IMR-90 (cell line): Measurements from ENCODE around the gene SLC25A26. TPM values are rescaled to one million over a fixed set of nuclear protein-coding genes. Genes with fewer than 3 reads are reported as not detected.

ENCODE experiments used
- ATAC-seq: fragments of 200-7000 bp; cut with Tn5 transposase; 2 replicates; pipeline ENCODE4 v1.9.1; 2020; ENCODE audit warnings: low read depth, mild to moderate bottlenecking, moderate library complexity
- BruUV-seq: library from RNA; stranded (reverse); fragments of 400-500 nt; replicated peaks from 2 replicates; lab custom pipeline; 2021; lab: Mats Ljungman, UMichigan
- CTCF ChIA-PET: fragments of 300-600 bp; formaldehyde crosslinking; extraction: SDS; loops from one replicate; lab custom pipeline; 2021; ENCODE audit warnings: antibody characterized with exemption; lab: Yijun Ruan, JAX
- POLR2A ChIA-PET: fragments of 300-600 bp; sonication (Branson Sonifier 250); formaldehyde crosslinking; loops from one replicate; lab custom pipeline; 2022; ENCODE audit warnings: antibody characterized with exemption; ENCODE audit not compliant: unreplicated experiment; lab: Charles Lee
- DNase-seq: peaks from one replicate; pipeline ENCODE4 v3.0.0; 2013
- H2AFZ ChIP-seq: replicated peaks from 2 replicates; pipeline ENCODE3; 2013; ENCODE audit warnings: low read length, mild to moderate bottlenecking; ENCODE audit not compliant: poor library complexity
- H2AK5ac ChIP-seq: 2 replicates; pipeline ENCODE4 v1.6.1; 2013; ENCODE audit warnings: low read depth, low read length, inconsistent platforms
- H2AK9ac ChIP-seq: replicated peaks from 2 replicates; pipeline ENCODE3; 2013; ENCODE audit warnings: mild to moderate bottlenecking, low read depth, low read length, moderate library complexity; ENCODE audit not compliant: poor library complexity
- H2BK120ac ChIP-seq: 2 replicates; pipeline ENCODE4 v1.6.1; 2013; ENCODE audit warnings: low read depth, low read length, inconsistent platforms
- H2BK15ac ChIP-seq: 3 replicates; pipeline ENCODE4 v1.6.1; 2013; ENCODE audit warnings: low read depth, low read length, inconsistent platforms
- H2BK20ac ChIP-seq: 2 replicates; pipeline ENCODE4 v1.6.1; 2013; ENCODE audit warnings: low read depth, mild to moderate bottlenecking, inconsistent platforms, low read length, moderate library complexity
- H2BK5ac ChIP-seq: 2 replicates; pipeline ENCODE4 v1.6.1; 2013; ENCODE audit warnings: mild to moderate bottlenecking, low read depth, low read length, inconsistent platforms; ENCODE audit not compliant: poor library complexity, severe bottlenecking
- H3K14ac ChIP-seq: replicated peaks from 2 replicates; pipeline ENCODE4 v1.6.1; 2013; ENCODE audit warnings: low read depth, low read length, inconsistent platforms
- H3K18ac ChIP-seq: 2 replicates; pipeline ENCODE4 v1.6.1; 2013; ENCODE audit warnings: low read depth, low read length, control low read depth
- H3K23ac ChIP-seq: 2 replicates; pipeline ENCODE4 v1.6.1; 2013; ENCODE audit warnings: low read depth, low read length, inconsistent platforms
- H3K27ac ChIP-seq: 2 replicates; pipeline ENCODE4 v1.5.1; 2013; ENCODE audit warnings: mild to moderate bottlenecking, control low read depth, low read length; ENCODE audit not compliant: insufficient read depth
- H3K27me3 ChIP-seq: 2 replicates; pipeline ENCODE4 v1.6.1; 2013; ENCODE audit warnings: low read length; ENCODE audit not compliant: control insufficient read depth, insufficient read depth
- H3K36me3 ChIP-seq: 2 replicates; pipeline ENCODE4 v1.6.1; 2013; ENCODE audit warnings: low read length, mixed read lengths; ENCODE audit not compliant: control insufficient read depth, insufficient read depth
- H3K4ac ChIP-seq: 2 replicates; pipeline ENCODE4 v1.6.1; 2013; ENCODE audit warnings: low read depth, low read length, inconsistent platforms
- H3K4me1 ChIP-seq: 2 replicates; pipeline ENCODE4 v1.6.1; 2013; ENCODE audit warnings: low read length, mixed read lengths; ENCODE audit not compliant: control insufficient read depth, insufficient read depth
- H3K4me2 ChIP-seq: 2 replicates; pipeline ENCODE4 v1.6.1; 2013; ENCODE audit warnings: low read depth, mild to moderate bottlenecking, control low read depth, low read length, moderate library complexity
- H3K4me3 ChIP-seq: 2 replicates; pipeline ENCODE4 v1.5.1; 2013; ENCODE audit warnings: low read depth, mild to moderate bottlenecking, control low read depth, low read length, moderate library complexity; ENCODE audit not compliant: insufficient read depth
- H3K56ac ChIP-seq: 2 replicates; pipeline ENCODE4 v1.6.1; 2013; ENCODE audit warnings: low read length, inconsistent platforms; ENCODE audit not compliant: insufficient read depth; ENCODE audit errors: extremely low read depth
- H3K79me1 ChIP-seq, 2 experiments: 2 replicates each; pipeline ENCODE4 v1.6.1; 2013; ENCODE audit warnings: low read length in 2 of 2, inconsistent platforms in 1 of 2, low read depth in 1 of 2
- H3K9ac ChIP-seq: 2 replicates; pipeline ENCODE4 v1.6.1; 2013; ENCODE audit warnings: low read depth, low read length, control low read depth
- H3K9me1 ChIP-seq: 2 replicates; pipeline ENCODE4 v1.6.1; 2013; ENCODE audit warnings: low read length, inconsistent platforms; ENCODE audit not compliant: insufficient read depth
- H3K9me3 ChIP-seq: 2 replicates; pipeline ENCODE4 v1.6.1; 2013; ENCODE audit warnings: low read length; ENCODE audit not compliant: control insufficient read depth, insufficient read depth
- H4K20me1 ChIP-seq: 2 replicates; pipeline ENCODE4 v1.6.1; 2013; ENCODE audit warnings: low read length, inconsistent platforms; ENCODE audit not compliant: insufficient read depth
- H4K5ac ChIP-seq: 2 replicates; pipeline ENCODE4 v1.6.1; 2013; ENCODE audit warnings: mild to moderate bottlenecking, low read depth, low read length, control low read depth
- H4K8ac ChIP-seq, 2 experiments: 2 replicates each; pipeline ENCODE4 v1.6.1; 2013; ENCODE audit warnings: low read depth in 2 of 2, low read length in 2 of 2, control low read depth in 1 of 2, inconsistent platforms in 1 of 2
- H4K91ac ChIP-seq: 2 replicates; pipeline ENCODE4 v1.6.1; 2013; ENCODE audit warnings: low read depth, low read length, inconsistent platforms; ENCODE audit not compliant: insufficient read depth
- BHLHE40 ChIP-seq: fragments of 150-350 bp; IDR thresholded peaks from 2 replicates; pipeline ENCODE4 v1.6.1; 2016; ENCODE audit warnings: mild to moderate bottlenecking, low read depth, low read length
- CEBPB ChIP-seq: IDR thresholded peaks from 2 replicates; pipeline ENCODE4 v1.6.1; 2012; ENCODE audit warnings: low read depth, low read length, improper control_type of control experiment
- CHD1 ChIP-seq: IDR thresholded peaks from 2 replicates; pipeline ENCODE4 v1.6.1; 2012; ENCODE audit warnings: low read depth, low read length, improper control_type of control experiment
- FOS ChIP-seq: fragments of 150-350 bp; IDR thresholded peaks from 2 replicates; pipeline ENCODE4 v1.6.1; 2016; ENCODE audit warnings: low read depth, low read length
- MAFK ChIP-seq: IDR thresholded peaks from 2 replicates; pipeline ENCODE4 v1.6.1; 2012; ENCODE audit warnings: low read depth, low read length, improper control_type of control experiment
- MAZ ChIP-seq: IDR thresholded peaks from 2 replicates; pipeline ENCODE4 v1.6.1; 2012; ENCODE audit warnings: low read depth, mild to moderate bottlenecking, low read length, improper control_type of control experiment, moderate library complexity, borderline replicate concordance
- MXI1 ChIP-seq: IDR thresholded peaks from 2 replicates; pipeline ENCODE4 v1.6.1; 2012; ENCODE audit warnings: low read depth, mild to moderate bottlenecking, low read length, moderate library complexity, borderline replicate concordance
- POLR2A ChIP-seq: IDR thresholded peaks from 2 replicates; pipeline ENCODE4 v1.6.1; 2012; ENCODE audit warnings: mild to moderate bottlenecking, low read depth, low read length
- RAD21 ChIP-seq: IDR thresholded peaks from 2 replicates; pipeline ENCODE4 v1.6.1; 2012; ENCODE audit warnings: low read length, improper control_type of control experiment
- RCOR1 ChIP-seq: IDR thresholded peaks from 2 replicates; pipeline ENCODE4 v1.6.1; 2012; ENCODE audit warnings: mild to moderate bottlenecking, low read length, improper control_type of control experiment; ENCODE audit not compliant: insufficient replicate concordance
- RFX5 ChIP-seq: IDR thresholded peaks from 2 replicates; pipeline ENCODE4 v1.8.0; 2012; ENCODE audit warnings: low read depth, mild to moderate bottlenecking, low read length, moderate library complexity
- WGBS, 2 experiments: methylation state at CpG; one replicate each; pipeline versions ENCODE4 v1.1.5 to v1.1.7; 2013; ENCODE audit warnings: missing lambda C conversion rate in 2 of 2; ENCODE audit not compliant: insufficient read length in 1 of 2; ENCODE audit errors: extremely low coverage in 2 of 2; 5-methylcytosine and 5-hydroxymethylcytosine counted together
- dilution Hi-C: fragments of 300-500 bp; cut with HindIII; formaldehyde crosslinking; loops from one replicate; pipeline ENCODE4 v1.14.3; 2018; ENCODE audit warnings: low sequenced_read_pairs; ENCODE audit not compliant: unreplicated experiment
- in situ Hi-C: fragments of 300-500 bp; cut with MboI; formaldehyde crosslinking; loops from 3 replicates; pipeline ENCODE4 v1.14.3; 2019; ENCODE audit warnings: low sequenced_read_pairs, inconsistent platforms, mixed read lengths
- intact Hi-C: fragments of 100-400 bp; cut with micrococcal nuclease; formaldehyde crosslinking; loops from 2 replicates; pipeline ENCODE4 v1.10.0; 2022
- polyA plus RNA-seq, 3 experiments: library from polyadenylated mRNA; depleted of rRNA; stranded (reverse); fragments of >200 nt; gene quantifications; 2 replicates each; pipeline ENCODE4 v1.2.3, GENCODE V29; 2012; ENCODE audit warnings: low replicate concordance in 1 of 3
- total RNA-seq: library from RNA; depleted of rRNA; stranded (reverse); fragments of >200 nt; gene quantifications from 2 replicates; pipeline ENCODE4 v1.2.3, GENCODE V29; 2012
- TF ChIP-seq, protein P1 (sequence below): fragments of 150-350 bp; IDR thresholded peaks from 2 replicates; pipeline ENCODE4 v1.6.1; 2017; ENCODE audit warnings: mild to moderate bottlenecking, antibody characterized with exemption, low read length, low read depth

The SLC25A26 gene
- total and polyA plus RNA-seq, 2 of the 4 experiments (the other 2 are of a cell fraction), result 10.9 to 12.7 TPM

DNA sequence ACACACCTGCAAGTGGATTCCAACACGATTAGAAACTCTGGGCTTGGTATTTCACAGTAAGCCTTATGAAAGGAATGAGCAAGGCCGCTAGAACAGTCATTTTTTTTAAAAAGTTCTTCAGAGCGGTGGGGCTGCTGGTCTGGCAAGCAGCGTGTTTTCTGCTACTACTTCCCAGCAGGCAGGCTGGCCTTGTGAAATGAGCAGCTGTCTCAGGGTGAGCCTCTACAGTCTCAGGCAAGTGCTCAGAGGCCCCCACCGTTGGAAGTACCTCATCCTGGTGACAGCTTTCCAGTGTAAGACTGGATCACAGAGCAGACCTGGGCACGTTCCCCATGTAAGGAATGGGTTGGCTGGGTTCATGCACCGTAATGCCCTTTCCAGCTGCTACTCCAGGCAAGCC is 160.8 kb downstream of the SLC25A26 start:
- peaks cover 3% of the 10 kb centered on the region for H3K4me1 ChIP-seq
- H3K27me3 ChIP-seq, result no peaks in the 10 kb centered on the region
- H2BK5ac ChIP-seq, result no peak overlapping the region
- no peak overlapping the region for H3K56ac ChIP-seq
- BruUV-seq, result no TSS peak
- CTCF ChIA-PET, result interaction anchor here (0.9 kb wide), 1 partner anchor 441 kb away, joined by 3 read pairs; no protein-coding TSS in a partner anchor
- peaks cover 83% of the 10 kb centered on the region for H3K36me3 ChIP-seq
- intact Hi-C loops, result no loop called here
- no peak overlapping the region for H2AK5ac ChIP-seq
- H4K20me1 ChIP-seq, result no peaks in the 10 kb centered on the region; the same call in 1 of the 2 replicates
- H3K4me2 ChIP-seq, result no peak overlapping the region
- ATAC-seq (no peak), DNase-seq (no peak)
- in situ Hi-C loops, result no loop called here
- no peak overlapping the region for H3K9ac ChIP-seq
- no peak overlapping the region for H2AK9ac ChIP-seq
- H3K18ac ChIP-seq, result no peak overlapping the region
- H2BK20ac ChIP-seq, result no peak overlapping the region
- no peak overlapping the region for H2AFZ ChIP-seq
- no peak overlapping the region for H4K8ac ChIP-seq
- no peak overlapping the region for H4K5ac ChIP-seq
- POLR2A ChIA-PET, result no interaction called here
- H2BK120ac ChIP-seq, result no peak overlapping the region
- H2BK15ac ChIP-seq, result no peak overlapping the region
- no peak overlapping the region for H3K23ac ChIP-seq
- H4K91ac ChIP-seq, result no peak overlapping the region
- 83% methylated on average over 2 of the region's 7 CpGs; no CpG with 5 or more reads in 1 of the 2 experiments for WGBS, 2 experiments
- no peak overlapping the region for H3K4me3 ChIP-seq
- peaks cover 3% of the 10 kb centered on the region; the same call in 1 of the 2 replicates for H3K9me3 ChIP-seq
- H3K27ac ChIP-seq, result no peak overlapping the region
- peaks cover 0 to 8% of the 10 kb centered on the region in 2 experiments; a peak in 1 of 4 replicates for H3K79me1 ChIP-seq
- no peak overlapping the region for H3K14ac ChIP-seq
- 0 out of 2 replicates have a peak, but pooled peaks cover 2% of the 10 kb centered on the region for H3K9me1 ChIP-seq
- H3K4ac ChIP-seq, result no peak overlapping the region
- dilution Hi-C loops, result no loop called here
- no peak for TF ChIP-seq CHD1
- no peak for TF ChIP-seq MAFK
- TF ChIP-seq, protein P1, sequence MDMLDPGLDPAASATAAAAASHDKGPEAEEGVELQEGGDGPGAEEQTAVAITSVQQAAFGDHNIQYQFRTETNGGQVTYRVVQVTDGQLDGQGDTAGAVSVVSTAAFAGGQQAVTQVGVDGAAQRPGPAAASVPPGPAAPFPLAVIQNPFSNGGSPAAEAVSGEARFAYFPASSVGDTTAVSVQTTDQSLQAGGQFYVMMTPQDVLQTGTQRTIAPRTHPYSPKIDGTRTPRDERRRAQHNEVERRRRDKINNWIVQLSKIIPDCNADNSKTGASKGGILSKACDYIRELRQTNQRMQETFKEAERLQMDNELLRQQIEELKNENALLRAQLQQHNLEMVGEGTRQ, result no peak
- no peak for TF ChIP-seq BHLHE40
- no peak for TF ChIP-seq MXI1
- TF ChIP-seq MAZ, result no peak
- TF ChIP-seq POLR2A, result no peak
- TF ChIP-seq RAD21, result no peak
- TF ChIP-seq RFX5, result no peak
- no peak for TF ChIP-seq RCOR1
- no peak for TF ChIP-seq FOS
- no peak for TF ChIP-seq CEBPB
